LNCAP (cell line): ENCODE results near the gene RANBP9.

ENCODE experiments used
- TF ChIP-seq, protein P1 (sequence below): fragments of 450-650 bp; IDR thresholded peaks from 2 replicates; pipeline ENCODE4 v1.5.1; 2017; ENCODE audit warnings: mild to moderate bottlenecking

Gene RANBP9

GRCh38 chr6:13605634-13606033 lies 106.0 kb downstream of the RANBP9 start:
- TF ChIP-seq, protein P1, sequence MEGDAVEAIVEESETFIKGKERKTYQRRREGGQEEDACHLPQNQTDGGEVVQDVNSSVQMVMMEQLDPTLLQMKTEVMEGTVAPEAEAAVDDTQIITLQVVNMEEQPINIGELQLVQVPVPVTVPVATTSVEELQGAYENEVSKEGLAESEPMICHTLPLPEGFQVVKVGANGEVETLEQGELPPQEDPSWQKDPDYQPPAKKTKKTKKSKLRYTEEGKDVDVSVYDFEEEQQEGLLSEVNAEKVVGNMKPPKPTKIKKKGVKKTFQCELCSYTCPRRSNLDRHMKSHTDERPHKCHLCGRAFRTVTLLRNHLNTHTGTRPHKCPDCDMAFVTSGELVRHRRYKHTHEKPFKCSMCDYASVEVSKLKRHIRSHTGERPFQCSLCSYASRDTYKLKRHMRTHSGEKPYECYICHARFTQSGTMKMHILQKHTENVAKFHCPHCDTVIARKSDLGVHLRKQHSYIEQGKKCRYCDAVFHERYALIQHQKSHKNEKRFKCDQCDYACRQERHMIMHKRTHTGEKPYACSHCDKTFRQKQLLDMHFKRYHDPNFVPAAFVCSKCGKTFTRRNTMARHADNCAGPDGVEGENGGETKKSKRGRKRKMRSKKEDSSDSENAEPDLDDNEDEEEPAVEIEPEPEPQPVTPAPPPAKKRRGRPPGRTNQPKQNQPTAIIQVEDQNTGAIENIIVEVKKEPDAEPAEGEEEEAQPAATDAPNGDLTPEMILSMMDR, result no peak

DNA sequence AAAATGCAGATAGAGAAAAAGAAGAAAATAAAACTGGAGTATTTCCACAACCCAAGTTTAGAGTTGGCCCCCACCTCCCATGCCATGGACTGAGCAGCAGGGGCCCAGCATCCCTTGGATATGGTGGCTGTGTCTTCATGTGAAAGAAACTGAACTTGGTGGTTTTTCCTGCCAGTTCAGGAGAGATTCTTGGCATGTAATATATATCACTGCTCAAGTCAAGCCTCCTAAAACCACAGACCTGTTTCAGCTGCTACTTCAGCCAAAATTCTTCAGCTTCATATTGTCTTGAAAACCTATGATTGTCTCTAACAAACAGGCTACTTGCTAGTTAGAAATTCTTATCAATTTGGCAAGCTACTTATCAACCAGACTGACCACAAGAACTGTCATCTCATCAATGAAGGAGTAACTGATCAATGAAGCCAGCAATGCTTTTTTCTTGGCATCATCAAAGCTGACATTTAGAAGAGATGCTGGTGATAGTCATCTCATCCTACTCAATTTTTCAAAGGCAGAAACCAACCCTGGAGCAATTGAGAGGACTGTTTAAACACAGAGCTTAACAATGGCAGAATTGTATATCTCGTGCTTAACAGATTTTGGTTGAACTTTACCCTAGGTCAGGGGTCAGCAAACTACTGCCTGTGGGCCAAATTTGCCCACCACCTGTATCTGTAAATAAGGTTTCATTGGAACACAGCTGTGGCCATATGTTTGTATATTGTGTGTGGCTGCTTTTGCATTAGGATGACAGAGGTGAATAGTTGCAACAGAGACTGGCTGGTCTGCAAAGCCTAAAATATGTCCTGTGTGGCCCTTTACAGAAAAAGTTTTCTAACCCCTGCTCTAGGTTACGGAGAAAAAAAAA lies 106.9 kb downstream of the RANBP9 start:
- TF ChIP-seq, protein P1, result no peak

DNA sequence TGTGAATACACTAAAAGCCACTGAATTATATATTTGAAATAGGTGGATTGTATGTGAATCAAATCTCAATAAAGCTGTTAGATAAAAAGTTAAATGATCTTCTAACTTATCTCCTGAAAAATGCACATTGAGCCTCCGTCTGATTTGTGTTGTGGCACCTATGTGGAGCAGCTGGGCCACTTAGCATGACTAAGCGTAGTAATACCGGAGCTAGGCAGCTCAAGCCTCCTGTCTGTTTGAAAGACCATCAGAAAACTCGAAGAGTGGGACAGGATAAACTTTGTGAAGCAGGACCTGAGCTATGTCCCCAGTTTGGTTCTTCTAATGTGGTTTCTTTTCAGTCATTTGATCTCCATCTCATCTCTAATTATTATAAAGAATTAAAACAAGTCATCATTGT lies 107.5 kb downstream of the RANBP9 start:
- TF ChIP-seq, protein P1, result no peak

- TF ChIP-seq, protein P1, result no peak
Observed at GRCh38 chr6:13600036-13600435, 111.6 kb downstream of the RANBP9 start.

- TF ChIP-seq, protein P1, result no peak
Observed at GRCh38 chr6:13597073-13597472, 114.6 kb downstream of the RANBP9 start.

DNA sequence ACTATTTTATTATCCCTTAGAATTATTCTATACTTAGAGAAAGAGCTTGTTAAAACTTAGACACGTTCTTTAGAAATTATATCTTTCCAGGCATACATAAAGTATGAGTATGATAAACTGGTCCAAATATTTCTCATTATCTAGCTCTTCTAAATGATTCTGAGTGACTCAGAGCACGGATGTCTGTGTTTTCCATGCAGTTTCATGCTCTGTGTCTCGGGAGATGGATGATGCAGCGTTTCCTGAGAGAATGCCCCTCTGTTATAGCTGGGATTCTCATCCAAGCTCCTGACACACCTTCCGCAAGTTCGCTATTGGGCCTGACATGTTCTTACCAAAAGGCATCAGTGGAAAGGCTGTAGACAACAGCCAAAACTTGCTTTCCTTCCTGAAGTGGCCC lies 117.9 kb downstream of the RANBP9 start:
- TF ChIP-seq, protein P1, result no peak

DNA sequence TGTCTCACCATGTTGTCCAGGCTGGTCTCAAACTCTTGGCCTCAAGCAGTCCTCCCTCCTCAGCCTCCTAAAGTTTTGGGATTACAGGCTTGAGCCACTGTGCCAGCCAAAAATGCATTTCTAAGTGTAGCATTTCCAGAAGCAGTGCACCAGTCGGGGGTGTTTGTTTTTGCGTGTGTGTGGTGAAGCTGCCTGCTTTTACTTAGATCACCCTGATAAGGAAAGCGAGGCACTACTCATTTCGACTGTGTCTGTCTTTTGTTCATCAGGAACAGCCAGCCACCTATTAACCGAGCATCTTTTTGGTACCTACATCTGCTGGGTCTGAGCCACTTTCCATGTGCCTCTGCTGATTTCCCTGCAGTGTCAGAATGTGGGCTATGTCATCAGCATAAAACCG lies 118.5 kb downstream of the RANBP9 start:
- TF ChIP-seq, protein P1, result no peak
